ENCODE results near the gene GNG4. TPM values are rescaled to one million over a fixed set of nuclear protein-coding genes. Genes with fewer than 3 reads are reported as not detected.
"Not testable (repeated sequence)": the region's sequence is repeated elsewhere in the genome, so short reads cannot be mapped to it uniquely, and the experiment has no call there.

The GNG4 gene
- polyA plus RNA-seq, 1 donor from 2014 or later, result not detected

- Mint-ChIP-seq H3K4me1 (peaks cover 5 to 12% (median 9%) of the 10 kb centered on the region in 3 donors), H3K27me3 (peaks cover 41% of the 10 kb centered on the region), H3K27ac (peak overlapping the region in 2 of 3 donors; percentile 56 to 63), H3K9me3 (peaks cover 0 to 2% (median 0%) of the 10 kb centered on the region in 3 donors), H3K4me3 (peak overlapping the region in 3 of 4 donors; percentile 73 to 91 (median 90)), H3K36me3 (no peaks in the 10 kb centered on the region)
Observed at GRCh38 chr1:235642011-235642942, 7.3 kb downstream of the GNG4 start.

DNA sequence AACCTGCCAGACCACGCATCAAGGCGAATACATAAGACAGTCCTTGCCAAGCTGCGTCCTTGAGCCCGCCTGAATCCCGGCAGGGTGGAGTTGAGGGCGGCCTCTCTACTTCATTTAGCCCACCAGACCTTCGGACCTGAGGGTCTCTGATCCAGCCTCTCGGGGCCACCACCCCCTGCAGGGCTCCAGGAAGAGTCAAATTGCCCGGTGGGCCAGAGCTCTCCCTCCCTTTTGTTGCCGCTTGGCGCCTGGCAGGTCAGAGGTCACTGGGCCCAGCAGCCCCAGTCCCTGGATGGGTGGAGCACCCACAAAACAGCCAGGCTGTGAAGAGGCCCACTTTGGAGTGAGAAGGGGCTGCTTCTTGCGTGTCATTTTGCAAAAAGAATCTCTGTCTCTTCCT is 9.0 kb downstream of the GNG4 start:
- H3K27me3 Mint-ChIP-seq, result peaks cover 31% of the 10 kb centered on the region
- H3K4me3 Mint-ChIP-seq, result peak overlapping the region in 1 of 4 donors; percentile 42
- peaks cover 5 to 12% (median 9%) of the 10 kb centered on the region in 3 donors for H3K4me1 Mint-ChIP-seq
- H3K27ac Mint-ChIP-seq, result no peak overlapping the region
- H3K36me3 Mint-ChIP-seq, result no peaks in the 10 kb centered on the region
- H3K9me3 Mint-ChIP-seq, result peaks cover 0 to 2% (median 0%) of the 10 kb centered on the region in 3 donors

DNA sequence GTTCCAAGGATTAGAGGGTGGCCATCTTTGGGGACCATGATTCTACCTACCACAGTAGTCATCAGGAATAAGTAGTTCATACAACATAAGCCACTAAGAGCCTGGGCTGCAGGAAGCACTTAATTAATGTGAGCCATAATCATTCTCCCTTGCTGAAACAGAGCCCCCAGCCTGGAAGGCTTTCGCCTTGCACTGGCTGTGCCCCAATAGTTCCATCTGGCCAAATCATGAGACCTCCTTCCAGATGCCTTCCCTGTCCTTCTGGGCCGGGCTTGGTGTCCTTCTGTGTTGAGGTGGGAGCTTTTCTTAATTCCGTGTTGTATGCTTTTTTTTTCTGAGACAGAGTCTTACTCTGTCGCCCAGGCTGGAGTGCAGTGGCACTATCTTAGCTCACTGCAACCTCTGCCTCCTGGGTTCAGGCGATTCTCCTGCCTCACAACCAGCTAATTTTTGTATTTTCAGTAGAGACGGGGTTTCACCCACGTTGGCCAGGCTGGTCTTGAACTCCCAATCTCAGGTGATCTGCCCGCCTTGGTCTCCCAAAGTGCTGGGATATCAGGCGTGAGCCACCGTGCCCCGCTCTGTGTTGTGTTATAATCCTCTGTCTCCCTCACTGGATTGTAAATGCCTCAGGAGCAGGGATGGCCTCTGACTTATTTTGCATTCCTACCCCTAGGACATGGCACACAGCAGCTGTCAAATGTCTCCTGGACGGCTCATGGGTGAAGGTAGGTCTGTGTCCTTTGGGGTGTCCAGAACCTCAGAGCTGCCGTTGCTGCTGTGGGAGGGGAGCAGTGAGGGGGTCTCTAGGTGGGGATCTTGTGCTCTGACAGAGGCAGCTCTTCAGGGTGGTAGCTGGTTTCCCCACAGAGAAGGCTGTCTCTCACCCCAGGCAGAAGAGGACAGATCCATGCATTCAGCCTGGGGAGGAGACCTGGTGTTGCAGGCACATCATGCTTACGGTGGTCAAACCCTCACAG is 10.1 kb downstream of the GNG4 start:
- Mint-ChIP-seq H3K27me3 (peaks cover 30% of the 10 kb centered on the region), H3K27ac (no peak overlapping the region), H3K9me3 (peaks cover 0 to 2% (median 0%) of the 10 kb centered on the region in 3 donors), H3K36me3 (no peaks in the 10 kb centered on the region), H3K4me1 (peaks cover 5 to 12% (median 9%) of the 10 kb centered on the region in 3 donors), H3K4me3 (no peak overlapping the region)

- Mint-ChIP-seq H3K4me1 (peaks cover 5 to 12% (median 9%) of the 10 kb centered on the region in 3 donors), H3K27me3 (peaks cover 25% of the 10 kb centered on the region)
- not testable (repeated sequence) for H3K27ac Mint-ChIP-seq, H3K36me3 Mint-ChIP-seq, H3K4me3 Mint-ChIP-seq, H3K9me3 Mint-ChIP-seq
Observed at GRCh38 chr1:235638612-235639011, 11.0 kb downstream of the GNG4 start.

DNA sequence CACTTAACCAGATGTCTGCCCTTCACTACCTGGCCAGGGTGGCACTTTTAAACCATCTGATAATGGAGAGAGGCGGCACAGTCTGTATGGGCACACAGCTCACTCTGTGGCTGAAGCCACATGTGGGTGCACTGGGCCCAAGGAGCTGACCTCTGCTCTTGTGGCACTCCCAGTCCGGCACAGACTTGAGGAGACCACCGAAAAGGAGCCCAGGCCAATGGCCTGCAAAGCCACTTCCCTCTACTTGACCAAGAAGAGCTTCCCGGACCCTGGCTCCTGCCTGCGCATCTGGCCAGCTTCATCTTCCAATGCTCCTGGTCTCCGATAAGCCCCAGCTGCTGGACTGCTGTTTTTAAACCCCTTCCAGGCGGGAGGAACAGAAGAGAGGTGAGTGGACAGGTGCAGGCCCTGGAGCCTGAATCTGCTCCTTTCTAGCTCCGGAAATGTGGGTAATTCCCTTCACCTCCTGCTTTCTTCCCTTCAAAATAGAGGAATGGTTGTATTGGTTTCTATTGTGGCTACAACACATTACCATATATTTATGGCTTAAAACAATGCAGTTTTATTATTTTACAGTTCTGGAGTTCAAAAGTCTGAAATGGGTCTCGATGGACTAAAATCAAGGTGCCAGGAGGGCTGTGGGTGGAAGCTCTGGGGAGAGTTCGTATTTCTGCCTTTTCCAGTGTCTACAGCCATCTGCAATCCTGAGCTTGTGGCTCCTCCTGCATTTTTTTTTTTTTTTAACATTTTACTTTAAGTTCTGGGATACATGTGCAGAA is 11.6 kb downstream of the GNG4 start:
- peaks cover 6 to 11% (median 6%) of the 10 kb centered on the region in 3 donors for H3K4me1 Mint-ChIP-seq
- no peaks in the 10 kb centered on the region for H3K36me3 Mint-ChIP-seq
- H3K4me3 Mint-ChIP-seq, result no peak overlapping the region
- H3K9me3 Mint-ChIP-seq, result peaks cover 0 to 2% (median 0%) of the 10 kb centered on the region in 3 donors
- peaks cover 21% of the 10 kb centered on the region for H3K27me3 Mint-ChIP-seq
- H3K27ac Mint-ChIP-seq, result no peak overlapping the region

DNA sequence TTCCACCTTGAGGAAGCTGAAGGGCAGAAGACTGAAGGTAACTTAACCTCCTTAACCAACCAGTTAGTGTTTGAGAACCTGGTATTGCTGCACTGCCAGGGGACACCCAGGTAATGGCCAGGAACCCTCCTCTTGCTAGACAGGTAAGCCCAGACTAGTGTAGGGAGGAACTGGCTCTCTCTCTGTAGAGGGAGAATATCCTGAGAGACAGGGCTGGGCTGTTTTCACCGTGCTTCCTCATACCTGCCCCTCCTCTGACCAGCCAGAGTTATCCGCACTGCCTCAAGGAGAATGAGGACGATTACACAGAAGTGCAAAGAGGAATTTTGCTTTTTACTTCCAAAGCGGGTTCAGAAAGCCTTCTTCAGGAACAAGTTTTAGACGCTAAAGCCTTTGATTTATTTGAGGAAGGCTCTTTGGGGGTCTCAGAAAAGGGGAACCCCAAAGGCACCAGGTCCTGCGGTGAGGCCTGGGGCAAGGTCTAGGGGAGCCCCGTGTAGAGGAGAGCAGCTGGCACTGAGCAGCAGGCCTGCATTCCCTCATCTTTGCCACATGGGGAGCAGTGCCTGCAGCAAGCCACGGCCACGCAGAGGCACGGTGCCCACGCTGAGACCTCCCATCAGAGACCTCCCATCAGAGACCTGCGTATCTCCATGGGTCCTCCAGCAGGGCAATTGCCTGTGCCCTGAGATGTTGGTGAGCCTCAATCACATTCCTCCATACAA is 13.5 kb downstream of the GNG4 start:
- H3K36me3 Mint-ChIP-seq, result no peaks in the 10 kb centered on the region
- H3K4me1 Mint-ChIP-seq, result peaks cover 0 to 9% (median 8%) of the 10 kb centered on the region in 3 donors
- H3K27ac Mint-ChIP-seq, result no peak overlapping the region
- peaks cover 13% of the 10 kb centered on the region for H3K27me3 Mint-ChIP-seq
- no peak overlapping the region for H3K4me3 Mint-ChIP-seq
- no peaks in the 10 kb centered on the region for H3K9me3 Mint-ChIP-seq

- H3K9me3 Mint-ChIP-seq, result no peaks in the 10 kb centered on the region
- H3K27me3 Mint-ChIP-seq, result peaks cover 16% of the 10 kb centered on the region
- H3K36me3 Mint-ChIP-seq, result no peaks in the 10 kb centered on the region
- peak overlapping the region in 3 of 4 donors; percentile 38 to 81 (median 78) for H3K4me3 Mint-ChIP-seq
- H3K4me1 Mint-ChIP-seq, result peaks cover 0 to 9% (median 8%) of the 10 kb centered on the region in 3 donors
- no peak overlapping the region for H3K27ac Mint-ChIP-seq
Observed at GRCh38 chr1:235632506-235633401, 16.8 kb downstream of the GNG4 start.

DNA sequence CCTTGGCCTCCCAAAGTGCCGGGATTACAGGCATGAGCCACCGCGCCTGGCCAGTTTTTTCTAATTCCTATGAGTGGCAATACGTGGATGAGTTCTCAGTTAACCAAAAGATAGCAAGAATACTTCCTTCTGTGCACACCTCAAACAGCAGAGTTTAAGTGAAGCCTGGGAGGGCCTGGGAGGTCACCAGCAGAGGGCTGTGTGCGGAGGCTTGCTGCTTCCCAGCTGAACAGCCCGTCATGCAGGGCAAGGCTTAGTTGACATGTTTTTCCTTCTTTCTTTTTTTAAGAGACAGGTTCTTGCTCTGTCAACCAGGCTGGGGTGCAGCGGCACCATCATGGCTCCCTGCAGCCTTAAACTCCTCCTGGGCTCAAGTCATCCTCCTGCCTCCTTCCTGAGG is 17.8 kb downstream of the GNG4 start:
- Mint-ChIP-seq H3K4me1 (peaks cover 0 to 9% (median 8%) of the 10 kb centered on the region in 3 donors), H3K9me3 (no peaks in the 10 kb centered on the region), H3K36me3 (no peaks in the 10 kb centered on the region), H3K27me3 (peaks cover 16% of the 10 kb centered on the region), H3K4me3 (peak overlapping the region in 1 of 4 donors; percentile 41), H3K27ac (peak overlapping the region in 1 of 3 donors; percentile 46)

DNA sequence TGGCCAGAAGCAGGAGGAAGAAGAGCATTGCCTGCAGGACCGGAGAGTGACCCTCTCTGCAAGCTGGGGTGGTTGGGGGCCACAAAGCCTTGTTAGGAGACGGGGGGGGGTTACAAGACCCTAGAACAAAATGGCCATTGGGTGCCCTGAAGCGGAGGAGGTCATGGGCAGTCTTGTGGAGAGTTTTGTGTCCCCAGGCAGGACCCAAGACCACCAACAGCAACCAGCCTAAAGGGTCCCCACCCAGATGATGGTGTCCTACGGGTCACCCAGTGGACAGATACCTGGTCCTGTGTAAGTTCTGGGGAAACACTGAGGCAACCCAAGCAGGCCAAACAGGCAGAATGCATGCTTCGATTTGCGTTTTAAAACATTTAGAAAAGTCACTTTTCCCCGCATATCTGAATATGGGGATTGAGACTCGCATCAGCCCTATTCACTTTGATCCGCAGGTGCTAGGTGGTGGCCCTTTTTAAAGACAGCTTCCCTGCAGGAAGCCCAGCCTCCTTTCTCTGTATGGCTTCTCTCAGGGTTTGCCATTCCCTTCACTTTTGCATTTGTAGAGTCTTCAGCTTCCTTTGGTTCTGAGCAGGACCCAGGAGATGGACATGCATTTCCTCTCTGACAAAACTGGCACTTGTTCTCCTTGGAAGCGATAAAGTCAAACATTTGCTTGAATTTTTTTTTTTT is 21.1 kb downstream of the GNG4 start:
- peaks cover 0 to 10% (median 8%) of the 10 kb centered on the region in 3 donors for H3K4me1 Mint-ChIP-seq
- H3K27me3 Mint-ChIP-seq, result peaks cover 20% of the 10 kb centered on the region
- no peaks in the 10 kb centered on the region for H3K9me3 Mint-ChIP-seq
- no peak overlapping the region for H3K4me3 Mint-ChIP-seq
- H3K27ac Mint-ChIP-seq, result no peak overlapping the region
- no peaks in the 10 kb centered on the region for H3K36me3 Mint-ChIP-seq

- H3K4me1 Mint-ChIP-seq, result peaks cover 0 to 1% (median 0%) of the 10 kb centered on the region in 3 donors
- H3K36me3 Mint-ChIP-seq, result peaks cover 1% of the 10 kb centered on the region
- H3K27me3 Mint-ChIP-seq, result peaks cover 22% of the 10 kb centered on the region
Observed at GRCh38 chr1:235625831-235626230, 23.8 kb downstream of the GNG4 start.

GRCh38 chr1:235625340-235625739 is 24.2 kb downstream of the GNG4 start:
- peaks cover 20% of the 10 kb centered on the region for H3K27me3 Mint-ChIP-seq
- H3K4me3 Mint-ChIP-seq, result no peak overlapping the region

More at GRCh38 chr1:235625831-235626230, 23.8 kb downstream of the GNG4 start:
- H3K4me3 Mint-ChIP-seq, result no peak overlapping the region
- no peak overlapping the region for H3K27ac Mint-ChIP-seq
- no peaks in the 10 kb centered on the region for H3K9me3 Mint-ChIP-seq

DNA sequence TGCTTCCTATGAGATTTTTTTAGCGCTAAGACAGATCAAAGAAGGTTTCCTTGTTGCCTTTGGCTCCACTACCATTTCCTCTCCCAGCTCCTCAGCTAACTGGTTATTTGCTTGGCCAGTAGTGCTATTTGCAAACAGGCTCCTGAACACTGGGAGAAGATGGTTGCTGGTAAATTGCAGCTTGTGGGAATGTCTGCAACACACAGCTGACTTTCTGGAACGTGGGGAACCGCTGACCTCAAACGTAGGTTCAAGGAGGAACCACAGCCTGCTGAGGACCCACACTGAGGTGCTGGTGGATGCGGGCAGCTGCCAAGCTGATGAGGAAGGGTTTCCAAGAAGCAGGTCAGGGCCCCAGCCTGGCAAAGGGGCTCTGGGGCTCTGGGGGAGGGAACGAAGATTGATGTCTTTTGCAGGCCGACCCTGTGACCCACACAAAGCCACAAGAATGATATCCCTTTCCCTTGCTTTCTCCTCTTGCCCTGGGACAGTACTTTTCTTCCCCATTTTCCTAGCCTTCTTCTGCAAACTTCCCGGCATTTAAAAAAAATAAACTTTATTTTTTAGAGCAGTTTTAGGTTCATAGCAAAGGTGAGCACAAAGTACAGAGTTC is 24.8 kb downstream of the GNG4 start:
- Mint-ChIP-seq H3K9me3 (no peaks in the 10 kb centered on the region), H3K4me3 (no peak overlapping the region), H3K27ac (no peak overlapping the region)

More at GRCh38 chr1:235625340-235625739, 24.2 kb downstream of the GNG4 start:
- no peaks in the 10 kb centered on the region for H3K9me3 Mint-ChIP-seq
- peaks cover 1% of the 10 kb centered on the region for H3K36me3 Mint-ChIP-seq
- no peak overlapping the region for H3K27ac Mint-ChIP-seq
- peaks cover 0 to 1% (median 0%) of the 10 kb centered on the region in 3 donors for H3K4me1 Mint-ChIP-seq

More for the DNA sequence above, 24.8 kb downstream of the GNG4 start:
- peaks cover 0 to 1% (median 0%) of the 10 kb centered on the region in 3 donors for H3K4me1 Mint-ChIP-seq
- H3K27me3 Mint-ChIP-seq, result peaks cover 17% of the 10 kb centered on the region
- H3K36me3 Mint-ChIP-seq, result peaks cover 1% of the 10 kb centered on the region

Data from IgD-negative memory B cell (primary cell).